Spleen (tissue), 7 donors: ENCODE results near the gene SMARCA5.

Experiments used
- CTCF ChIP-seq, 11 experiments: fragments of 200-600 bp in 7 of 11; fragments of 450-650 bp in 4 of 11; sonication (generic) in 4 of 11; IDR thresholded peaks in 8 of 11; conservative IDR thresholded peaks in 3 of 11; 1 replicate in 7 of 11; 2 replicates in 4 of 11; pipeline versions ENCODE4 v1.4.0 to v1.8.0; 2016 to 2021; ENCODE audit warnings: antibody characterized with exemption in 11 of 11, inconsistent platforms in 4 of 11, mild to moderate bottlenecking in 1 of 11
- POLR2A ChIP-seq, 3 donors: fragments of 450-650 bp; IDR thresholded peaks; one replicate each; pipeline ENCODE4 v1.5.1; 2017; ENCODE audit warnings: antibody characterized with exemption in 3 of 3, mild to moderate bottlenecking in 1 of 3
- donor health status: DM: no; HTN: no; CAD: no; lungs with moderate emphysema.
- donor health status: DM: no; HTN: no; CAD: no.
- donor health status: DM: no; HTN: no; CAD: no.

GRCh38 chr4:143585548-143585947 lies 72.0 kb downstream of the SMARCA5 start:
- TF ChIP-seq CTCF (IDR thresholded peaks at IDR 0.05 in 8 of 11, conservative IDR thresholded peaks at IDR 0.05 in 3 of 11): no peak
- no peak for TF ChIP-seq POLR2A (IDR thresholded peaks at IDR 0.05)
